HuH-7 (cell line): Measurements from ENCODE around the gene TBC1D13.
A peak's percentile ranks its signal among the peaks of the same experiment; 100 is the strongest.

Experiments used
- DNase-seq: peaks from one replicate; pipeline ENCODE4 v3.0.0; 2011; ENCODE audit warnings: low spot score

Gene TBC1D13

GRCh38 chr9:128821584-128822406, 34.7 kb downstream of the TBC1D13 start:
- DNase-seq, result no peak

DNA sequence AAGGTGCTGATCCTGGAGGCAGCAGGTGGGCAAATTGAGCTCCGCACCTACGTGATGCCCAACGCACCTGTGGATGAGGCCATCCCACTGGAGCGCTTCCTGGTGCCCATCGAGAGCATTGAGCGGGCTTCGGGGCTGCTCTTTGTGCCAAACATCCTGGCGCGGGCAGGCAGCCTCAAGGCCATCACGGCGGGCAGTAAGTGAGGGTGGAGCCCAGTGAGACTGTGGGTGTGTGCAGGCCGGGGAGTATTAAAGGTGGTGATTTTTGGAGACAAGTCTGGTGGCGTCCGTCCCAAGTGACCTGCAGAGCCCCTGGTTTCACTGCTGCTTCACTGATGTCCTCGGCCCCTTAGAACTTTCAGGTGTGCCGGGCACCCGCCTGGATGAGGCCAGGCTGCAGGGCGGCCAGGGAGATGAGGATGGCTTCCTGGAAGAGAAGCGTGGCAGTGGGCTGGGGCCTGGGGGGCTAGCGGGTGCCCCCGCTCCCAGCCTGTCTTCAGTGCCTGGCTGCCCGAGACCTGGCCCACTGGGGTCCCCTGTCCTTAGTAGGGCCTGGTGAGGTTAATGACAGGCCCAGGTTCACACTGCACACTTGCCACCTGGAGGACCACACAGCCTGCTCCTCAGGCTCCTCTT, 35.5 kb downstream of the TBC1D13 start:
- DNase-seq, result no peak

DNA sequence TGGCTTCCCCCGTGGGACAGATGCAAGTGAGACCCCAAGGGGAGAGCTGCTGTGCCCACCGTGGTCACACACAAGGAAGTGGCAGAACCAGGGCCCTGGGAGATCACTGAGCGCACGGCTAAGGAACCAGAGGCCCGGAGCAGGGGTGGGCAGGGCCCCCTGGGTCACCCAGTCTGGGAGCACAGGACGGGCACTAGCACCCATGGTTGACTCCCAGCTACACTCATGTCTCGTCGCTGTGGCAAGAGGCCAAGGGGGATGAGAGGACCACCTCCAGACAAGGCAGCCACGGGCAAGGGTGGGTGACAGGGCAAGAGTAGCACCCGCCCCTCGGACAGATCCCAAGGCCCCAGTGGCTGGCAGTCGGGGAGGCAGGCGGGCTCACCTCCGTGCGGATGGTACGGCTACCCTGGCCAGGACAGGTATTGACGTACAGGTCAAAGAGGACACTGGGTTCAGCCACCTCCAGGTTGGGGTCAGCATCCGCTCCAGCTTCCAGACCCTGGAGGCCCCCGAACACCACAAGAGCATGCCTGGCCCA, 36.4 kb downstream of the TBC1D13 start:
- DNase-seq, result no peak

- DNase-seq, result no peak
These were observed 36.9 kb downstream of the TBC1D13 start for GRCh38 chr9:128823903-128824406.

DNA sequence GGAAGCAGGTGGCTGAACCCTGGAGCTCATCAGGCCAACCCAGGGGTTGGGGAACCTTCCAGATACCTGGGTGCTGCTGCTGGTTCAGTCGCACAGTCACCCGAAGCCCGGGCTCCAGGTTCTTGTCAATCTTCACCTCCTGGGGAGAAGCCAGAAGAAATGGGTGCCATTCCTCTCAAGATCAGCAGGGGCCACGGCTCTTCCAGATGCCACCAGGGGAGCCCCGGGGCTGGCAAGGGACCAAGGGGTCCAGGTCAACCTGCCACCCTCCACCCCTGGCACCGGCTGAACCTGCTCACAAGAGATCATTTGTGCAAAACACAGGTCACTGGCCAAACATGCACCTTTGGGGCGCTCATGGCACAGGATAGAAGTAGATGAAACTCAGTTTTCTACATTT, 37.9 kb downstream of the TBC1D13 start:
- no peak for DNase-seq

DNA sequence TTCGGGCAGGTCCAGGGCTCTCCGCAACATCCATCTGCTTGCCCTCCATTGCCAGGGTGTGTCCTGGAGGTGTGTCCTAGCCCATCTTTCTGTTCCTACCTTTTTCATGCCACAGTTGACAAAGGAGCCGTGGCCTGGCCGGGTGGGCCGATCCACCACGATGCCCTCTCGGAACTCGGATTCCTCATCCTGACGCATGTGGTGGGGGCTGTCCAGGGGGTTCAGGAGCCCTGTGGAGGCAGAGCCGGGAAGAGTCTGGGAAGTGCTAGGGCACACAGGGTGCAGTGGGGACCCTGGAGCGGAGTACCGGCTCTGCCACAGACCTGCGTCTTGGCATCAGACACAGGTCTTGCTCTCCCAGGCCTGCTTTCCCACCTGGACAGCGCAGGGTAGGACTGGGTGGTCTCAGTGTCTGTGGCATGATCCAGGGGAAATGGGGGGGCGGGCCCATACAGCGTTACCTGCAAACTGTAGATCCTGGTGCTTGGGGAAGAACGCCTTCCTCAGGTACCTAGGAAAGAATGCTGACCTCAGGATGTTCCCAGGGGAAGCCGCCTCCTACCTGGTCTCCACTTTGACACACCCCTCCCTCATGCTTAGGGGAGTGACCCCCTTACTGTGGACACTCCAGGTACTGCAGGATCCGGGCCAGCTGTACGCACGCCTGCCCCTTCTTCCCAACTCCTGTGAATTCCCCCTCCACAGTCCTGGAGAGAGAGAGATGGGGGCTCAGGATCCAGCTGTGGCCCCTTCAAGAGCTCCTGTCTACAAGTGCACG, 39.1 kb downstream of the TBC1D13 start:
- DNase-seq, result peak; percentile 59

DNA sequence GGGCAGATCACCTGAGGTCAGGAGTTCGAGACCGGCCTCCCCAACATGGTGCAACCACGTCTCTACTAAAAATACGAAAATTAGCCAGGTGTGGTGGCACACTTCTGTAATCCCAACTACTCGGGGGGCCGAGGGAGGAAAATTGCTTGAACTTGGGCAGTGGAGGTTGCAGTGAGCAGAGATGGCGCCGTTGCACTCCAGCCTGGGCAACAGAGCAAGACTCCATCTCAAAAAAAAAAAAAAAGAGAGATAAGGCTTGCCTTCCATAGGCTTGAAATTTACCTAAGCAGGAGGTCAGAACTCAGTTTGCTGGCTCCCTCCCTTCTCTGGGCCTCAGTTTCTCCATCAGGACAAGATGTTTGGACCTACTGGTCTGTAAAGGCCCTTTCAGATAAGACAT, 41.2 kb downstream of the TBC1D13 start:
- no peak for DNase-seq

DNA sequence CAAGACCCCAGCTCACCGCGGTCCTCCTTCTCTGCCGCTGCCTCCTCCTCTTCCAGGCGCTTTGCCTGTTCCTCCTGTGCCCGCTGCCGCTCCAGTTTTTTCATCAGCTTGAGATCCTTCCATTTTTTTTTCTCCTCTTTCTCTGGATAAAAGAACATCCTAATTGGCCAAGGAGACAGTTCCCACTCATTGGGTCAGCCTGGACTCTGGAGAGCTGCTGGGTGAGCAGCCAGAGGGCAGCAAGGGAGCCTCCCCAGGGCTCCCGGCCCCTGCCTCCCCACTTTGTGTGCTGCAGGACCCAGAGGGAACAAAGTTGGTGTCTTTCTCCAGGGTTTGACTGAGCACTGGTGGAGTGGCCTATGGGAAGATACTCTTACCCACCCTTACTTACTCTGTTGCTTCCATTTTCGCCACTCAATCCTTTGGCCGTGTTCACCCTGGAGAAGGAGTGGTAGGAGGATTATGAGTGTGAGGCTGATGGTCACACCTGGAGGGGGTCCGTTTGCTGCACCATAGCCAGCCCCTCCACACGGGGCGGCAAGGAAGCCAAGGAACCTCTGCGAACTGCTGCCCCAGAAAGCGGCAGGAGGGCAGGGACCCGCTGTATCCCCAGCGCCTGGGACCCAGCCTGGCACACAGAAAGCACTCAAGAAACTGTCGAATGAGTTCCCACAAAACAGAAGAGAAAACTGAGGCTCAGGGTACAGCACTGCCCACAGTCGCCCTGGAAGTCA, 41.8 kb downstream of the TBC1D13 start:
- DNase-seq, result no peak

GRCh38 chr9:128829477-128830251, 42.6 kb downstream of the TBC1D13 start, which contains the start of gene SPOUT1:
Gene SPOUT1 (minus strand): TSS chr9:128829794. CDS start chr9:128829780, 14 bp downstream.
- DNase-seq, result peak; percentile 98

DNA sequence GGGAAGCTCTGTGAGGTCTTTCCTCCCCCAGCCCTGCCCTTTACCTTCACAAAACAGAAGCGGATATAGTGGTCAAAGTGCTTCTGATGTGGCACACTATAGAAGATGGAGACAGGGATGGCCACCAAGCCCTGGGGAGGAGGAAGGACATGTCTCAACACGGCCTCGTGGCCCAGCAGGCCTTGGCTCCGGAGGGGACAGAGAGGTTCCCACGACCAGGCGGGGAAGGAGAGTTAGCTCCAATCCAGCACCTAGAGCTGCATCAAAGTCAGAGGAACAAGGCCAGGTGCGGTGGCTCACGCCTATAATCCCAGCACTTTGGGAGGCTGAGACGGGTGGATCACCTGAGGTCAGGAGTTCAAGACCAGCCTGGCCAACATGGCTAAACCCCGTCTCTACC, 46.6 kb downstream of the TBC1D13 start:
- DNase-seq, result no peak

DNA sequence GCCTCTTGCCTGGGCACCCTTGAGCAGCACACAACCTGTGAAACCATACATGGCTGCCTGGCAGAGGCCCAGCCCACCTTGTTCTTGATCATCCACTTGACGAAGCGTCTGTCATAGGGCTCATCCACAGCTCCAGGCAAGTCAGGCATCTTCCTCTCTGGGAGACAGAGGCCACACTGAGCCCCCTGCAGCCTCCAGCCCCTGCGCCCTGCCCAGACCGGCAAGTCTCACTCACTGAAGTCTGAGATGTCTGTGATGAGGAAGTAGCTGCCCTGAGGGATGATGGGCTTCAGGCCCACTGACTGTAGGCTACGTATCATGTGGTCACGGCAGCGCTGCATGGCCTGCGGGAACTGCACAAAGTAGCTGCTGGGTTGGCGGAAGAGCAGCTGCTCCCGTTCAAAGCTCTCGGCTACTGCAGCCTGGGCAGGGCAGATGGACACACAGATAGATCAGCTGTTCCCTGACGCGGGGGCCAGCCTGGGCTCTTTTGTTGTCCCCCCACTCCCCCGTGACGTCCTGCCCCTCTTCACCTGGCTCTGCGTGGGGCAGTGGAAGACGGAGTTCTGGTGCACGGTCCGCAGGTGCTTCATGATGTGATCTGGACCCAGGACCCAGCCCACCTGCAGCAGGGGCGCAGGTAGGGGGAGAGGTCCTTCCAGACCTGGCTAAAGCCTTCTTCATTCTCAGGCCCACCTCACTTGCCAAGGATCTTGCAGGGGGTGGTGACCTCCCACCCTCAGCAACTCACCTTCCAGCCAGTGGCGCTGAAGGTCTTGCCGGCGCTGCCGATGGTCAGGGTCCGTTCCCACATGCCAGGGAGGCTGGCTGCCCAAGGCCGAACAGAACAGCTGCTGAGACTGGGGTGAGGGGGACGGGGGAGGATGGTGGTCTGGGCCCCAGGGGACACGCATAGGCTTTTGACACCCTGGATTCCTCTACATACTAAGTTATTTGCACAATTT, 48.5 kb downstream of the TBC1D13 start:
- peak; percentile 1 for DNase-seq

- peak; percentile 1 for DNase-seq
These were observed 49.6 kb downstream of the TBC1D13 start for GRCh38 chr9:128836509-128837145.

- peak; percentile 44 for DNase-seq
These were observed 51.3 kb downstream of the TBC1D13 start for GRCh38 chr9:128838338-128838737.

DNA sequence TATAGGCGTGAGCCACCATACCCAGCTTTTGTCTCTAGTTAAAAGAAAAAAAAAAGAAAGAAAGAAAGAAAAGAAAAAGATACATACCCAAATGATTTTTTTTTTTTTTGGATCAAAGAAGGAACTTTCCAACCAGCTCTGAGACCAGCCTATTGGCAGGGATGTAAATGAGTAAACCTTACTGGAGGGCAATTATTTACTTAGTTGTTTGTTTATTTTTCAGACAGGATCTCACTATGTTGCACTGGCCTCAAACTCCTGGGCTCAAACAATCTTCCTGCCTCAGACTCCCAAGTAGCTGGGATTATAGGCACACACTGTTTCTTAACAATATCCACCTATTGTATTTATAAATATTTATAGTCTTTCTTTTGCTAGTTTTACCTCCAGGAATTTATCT, 53.5 kb downstream of the TBC1D13 start:
- DNase-seq, result no peak

GRCh38 chr9:128841694-128842492, 54.8 kb downstream of the TBC1D13 start:
- DNase-seq, result no peak

- DNase-seq, result peak; percentile 4
These were observed 56.1 kb downstream of the TBC1D13 start for GRCh38 chr9:128843171-128843570.

- DNase-seq, result peak; percentile 32
These were observed 58.3 kb downstream of the TBC1D13 start for GRCh38 chr9:128845186-128845931.

DNA sequence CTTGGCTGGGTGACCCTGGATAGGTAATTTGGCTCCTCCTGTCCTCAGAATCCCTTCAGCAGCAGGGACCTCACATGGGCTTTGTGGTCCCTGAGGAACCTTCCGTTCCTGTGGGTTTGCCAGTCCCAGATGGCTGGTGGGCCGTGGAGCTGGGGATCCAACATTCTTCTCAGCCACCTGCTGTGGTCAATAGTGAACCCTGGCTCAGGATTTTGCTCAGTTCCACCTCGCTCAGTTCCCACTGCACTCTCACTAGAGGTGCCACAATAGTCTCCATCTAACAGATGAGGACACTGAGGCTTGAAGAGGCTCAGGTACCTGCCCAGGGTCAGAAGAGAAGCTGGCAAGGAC, 59.6 kb downstream of the TBC1D13 start:
- DNase-seq, result peak; percentile 2
